Measurements from ENCODE around the gene FHDC1. TPM values are rescaled to one million over a fixed set of nuclear protein-coding genes. Genes with fewer than 3 reads are reported as not detected.

The FHDC1 gene
- total RNA-seq, 1 donor from 2014 or later = 22.3 TPM

GRCh38 chr4:152921284-152921683 lies 14.8 kb upstream of the FHDC1 start:
- Mint-ChIP-seq H3K4me3 (ENCODE audit: unreplicated experiment) (no peak overlapping the region), H3K9me3 (ENCODE audit: unreplicated experiment) (peaks cover 18% of the 10 kb centered on the region), H3K27me3 (ENCODE audit: unreplicated experiment) (no peaks in the 10 kb centered on the region), H3K36me3 (ENCODE audit: unreplicated experiment) (peaks cover 23% of the 10 kb centered on the region), H3K27ac (ENCODE audit: unreplicated experiment) (no peak overlapping the region), H3K4me1 (ENCODE audit: unreplicated experiment) (peaks cover 3% of the 10 kb centered on the region)
- DNase-seq (ENCODE audit: extremely low spot score, unreplicated experiment) = no peak
- no peak for TF ChIP-seq CTCF (IDR thresholded peaks at IDR 0.05)

- no peak overlapping the region for H3K27ac Mint-ChIP-seq (ENCODE audit: unreplicated experiment)
- TF ChIP-seq CTCF (IDR thresholded peaks at IDR 0.05) = no peak
- H3K9me3 Mint-ChIP-seq (ENCODE audit: unreplicated experiment) = peaks cover 6% of the 10 kb centered on the region
- H3K36me3 Mint-ChIP-seq (ENCODE audit: unreplicated experiment) = peaks cover 6% of the 10 kb centered on the region
- H3K4me3 Mint-ChIP-seq (ENCODE audit: unreplicated experiment) = no peak overlapping the region
- peaks cover 3% of the 10 kb centered on the region for H3K4me1 Mint-ChIP-seq (ENCODE audit: unreplicated experiment)
- no peak for DNase-seq (ENCODE audit: extremely low spot score, unreplicated experiment)
- H3K27me3 Mint-ChIP-seq (ENCODE audit: unreplicated experiment) = no peaks in the 10 kb centered on the region
These were observed 10.3 kb upstream of the FHDC1 start for GRCh38 chr4:152925851-152926250.

DNA sequence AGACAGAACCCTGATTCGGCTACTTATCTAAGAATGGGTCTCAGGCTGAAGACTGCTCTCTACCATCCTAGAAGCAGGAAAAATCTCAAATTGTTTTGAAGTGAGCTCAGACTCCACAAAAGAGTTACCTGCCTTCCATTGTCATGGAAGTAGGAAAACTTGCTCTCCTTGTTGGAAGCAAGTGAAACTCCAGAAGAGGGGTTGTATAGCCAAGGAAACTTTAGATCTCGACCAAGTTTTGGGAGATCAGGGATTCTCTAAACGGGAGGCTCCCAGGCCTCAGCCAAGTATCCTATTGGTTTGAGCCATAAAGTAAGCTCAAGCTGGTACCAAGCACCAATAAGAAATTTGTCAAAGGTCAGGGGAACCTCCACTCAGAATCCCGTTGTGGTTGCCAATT lies 9.2 kb upstream of the FHDC1 start:
- peaks cover 3% of the 10 kb centered on the region for H3K4me1 Mint-ChIP-seq (ENCODE audit: unreplicated experiment)
- DNase-seq (ENCODE audit: extremely low spot score, unreplicated experiment) = no peak
- H3K4me3 Mint-ChIP-seq (ENCODE audit: unreplicated experiment) = no peak overlapping the region
- no peak for TF ChIP-seq CTCF (IDR thresholded peaks at IDR 0.05)
- H3K9me3 Mint-ChIP-seq (ENCODE audit: unreplicated experiment) = peaks cover under 1% of the 10 kb centered on the region
- no peak overlapping the region for H3K27ac Mint-ChIP-seq (ENCODE audit: unreplicated experiment)
- H3K36me3 Mint-ChIP-seq (ENCODE audit: unreplicated experiment) = peaks cover under 1% of the 10 kb centered on the region
- H3K27me3 Mint-ChIP-seq (ENCODE audit: unreplicated experiment) = no peaks in the 10 kb centered on the region

DNA sequence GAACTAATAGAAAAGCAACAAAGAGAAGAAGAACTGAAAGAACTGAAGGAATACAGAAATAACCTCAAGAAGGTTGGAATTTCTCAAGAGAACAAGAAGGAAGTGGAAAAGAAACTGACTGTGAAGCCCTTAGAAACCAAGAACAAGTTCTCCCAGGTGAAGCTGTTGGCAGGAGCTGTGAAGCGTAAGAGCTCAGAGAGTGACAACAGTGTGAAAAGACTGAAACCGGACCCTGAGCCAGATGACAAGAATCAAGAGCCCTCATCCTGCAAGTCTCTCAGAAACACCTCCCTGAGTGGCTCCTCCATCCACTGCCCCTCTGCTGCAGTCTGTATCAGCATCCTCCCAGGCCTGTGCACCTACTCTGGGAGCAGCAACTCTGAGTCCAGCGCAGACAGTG lies 8.4 kb upstream of the FHDC1 start:
- TF ChIP-seq CTCF (IDR thresholded peaks at IDR 0.05) = no peak
- no peak overlapping the region for H3K27ac Mint-ChIP-seq (ENCODE audit: unreplicated experiment)
- no peaks in the 10 kb centered on the region for H3K36me3 Mint-ChIP-seq (ENCODE audit: unreplicated experiment)
- no peaks in the 10 kb centered on the region for H3K27me3 Mint-ChIP-seq (ENCODE audit: unreplicated experiment)
- H3K4me1 Mint-ChIP-seq (ENCODE audit: unreplicated experiment) = peaks cover 3% of the 10 kb centered on the region
- H3K9me3 Mint-ChIP-seq (ENCODE audit: unreplicated experiment) = no peaks in the 10 kb centered on the region
- H3K4me3 Mint-ChIP-seq (ENCODE audit: unreplicated experiment) = no peak overlapping the region
- DNase-seq (ENCODE audit: extremely low spot score, unreplicated experiment) = no peak

DNA sequence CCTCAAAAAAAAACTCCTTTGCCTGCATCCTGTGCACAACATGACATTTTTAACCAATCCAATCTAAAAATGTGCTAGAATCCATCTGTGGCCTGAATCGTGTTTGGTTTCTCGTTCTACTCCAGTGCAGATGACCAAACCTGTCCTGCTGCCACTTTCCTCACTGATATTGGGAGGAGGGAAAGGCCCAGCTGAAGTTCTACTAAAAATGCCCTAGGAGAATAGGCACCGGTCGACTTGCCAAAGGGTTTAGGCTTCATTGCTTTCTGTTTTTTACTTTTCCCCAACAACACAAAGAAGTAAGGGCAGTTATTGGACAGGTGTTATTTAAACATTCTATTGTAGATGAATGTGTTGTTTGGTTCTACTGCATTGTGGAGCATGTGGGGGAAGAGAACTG lies 7.8 kb upstream of the FHDC1 start:
- Mint-ChIP-seq H3K4me3 (ENCODE audit: unreplicated experiment) (no peak overlapping the region), H3K27me3 (ENCODE audit: unreplicated experiment) (no peaks in the 10 kb centered on the region), H3K9me3 (ENCODE audit: unreplicated experiment) (no peaks in the 10 kb centered on the region), H3K4me1 (ENCODE audit: unreplicated experiment) (peaks cover 3% of the 10 kb centered on the region), H3K27ac (ENCODE audit: unreplicated experiment) (no peak overlapping the region), H3K36me3 (ENCODE audit: unreplicated experiment) (no peaks in the 10 kb centered on the region)
- no peak for TF ChIP-seq CTCF (IDR thresholded peaks at IDR 0.05)
- DNase-seq (ENCODE audit: extremely low spot score, unreplicated experiment) = no peak

Measured in osteocyte (in vitro differentiated cells).